Stimulated activated CD4-positive, alpha-beta T cell treated with anti-CD3 and anti-CD28 coated beads, Interleukin-12 subunit alpha, Interleukin-12 subunit beta, amount 100 ng/mL, for 24 hours (primary cell): ENCODE data around the gene WAPL.
A peak's percentile ranks its signal among the peaks of the same experiment; 100 is the strongest.

ENCODE experiments used
- DNase-seq, 2 experiments: peaks; one replicate each; pipeline ENCODE4 v3.0.0-alpha.2; 2020; ENCODE audit warnings: low read depth in 2 of 2

Gene WAPL

GRCh38 chr10:86523348-86523747 lies 1.8 kb upstream of the WAPL start:
- no peak for DNase-seq

DNA sequence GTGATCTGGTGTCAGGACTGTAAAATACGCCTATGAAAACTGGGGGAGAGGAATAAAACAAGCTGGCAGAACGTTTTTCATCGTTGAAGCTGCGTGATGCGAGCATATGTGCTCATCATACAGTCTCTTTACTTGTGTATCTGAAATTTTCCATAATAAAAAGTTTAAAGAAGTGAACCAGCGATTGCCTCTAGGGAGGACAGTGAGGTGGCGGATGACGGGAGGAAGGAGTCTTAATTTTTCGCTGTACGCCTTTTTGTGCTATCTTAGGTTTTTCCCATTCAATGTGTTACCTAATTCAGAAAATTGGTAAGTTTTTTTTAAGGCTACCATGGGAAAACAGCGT lies 891 bp upstream of the WAPL start:
- no peak for DNase-seq

GRCh38 chr10:86520871-86521677 lies 518 bp downstream of the WAPL start:
- DNase-seq: peak in 1 of 2 experiments; percentile 43

GRCh38 chr10:86518781-86519180 lies 2.8 kb downstream of the WAPL start:
- no peak for DNase-seq

DNA sequence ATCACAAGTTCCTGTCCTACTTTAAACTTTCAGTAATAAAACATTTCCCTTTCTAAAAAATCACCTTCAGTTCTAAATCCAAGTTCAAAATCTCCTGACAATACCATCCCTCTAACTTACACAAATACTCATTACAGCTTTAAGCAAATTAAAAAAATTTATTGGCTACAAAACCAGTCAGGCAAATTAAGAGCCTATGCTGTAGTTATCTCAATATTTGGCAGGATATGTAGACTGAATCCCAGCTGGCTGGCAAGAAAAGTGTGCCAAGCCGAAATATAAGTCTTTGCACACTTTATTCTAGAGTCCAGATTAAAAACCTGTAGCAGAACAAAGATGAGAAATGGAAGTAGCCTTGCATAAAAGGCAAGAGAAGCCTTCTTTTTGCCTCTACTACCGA lies 9.5 kb downstream of the WAPL start:
- no peak for DNase-seq

DNA sequence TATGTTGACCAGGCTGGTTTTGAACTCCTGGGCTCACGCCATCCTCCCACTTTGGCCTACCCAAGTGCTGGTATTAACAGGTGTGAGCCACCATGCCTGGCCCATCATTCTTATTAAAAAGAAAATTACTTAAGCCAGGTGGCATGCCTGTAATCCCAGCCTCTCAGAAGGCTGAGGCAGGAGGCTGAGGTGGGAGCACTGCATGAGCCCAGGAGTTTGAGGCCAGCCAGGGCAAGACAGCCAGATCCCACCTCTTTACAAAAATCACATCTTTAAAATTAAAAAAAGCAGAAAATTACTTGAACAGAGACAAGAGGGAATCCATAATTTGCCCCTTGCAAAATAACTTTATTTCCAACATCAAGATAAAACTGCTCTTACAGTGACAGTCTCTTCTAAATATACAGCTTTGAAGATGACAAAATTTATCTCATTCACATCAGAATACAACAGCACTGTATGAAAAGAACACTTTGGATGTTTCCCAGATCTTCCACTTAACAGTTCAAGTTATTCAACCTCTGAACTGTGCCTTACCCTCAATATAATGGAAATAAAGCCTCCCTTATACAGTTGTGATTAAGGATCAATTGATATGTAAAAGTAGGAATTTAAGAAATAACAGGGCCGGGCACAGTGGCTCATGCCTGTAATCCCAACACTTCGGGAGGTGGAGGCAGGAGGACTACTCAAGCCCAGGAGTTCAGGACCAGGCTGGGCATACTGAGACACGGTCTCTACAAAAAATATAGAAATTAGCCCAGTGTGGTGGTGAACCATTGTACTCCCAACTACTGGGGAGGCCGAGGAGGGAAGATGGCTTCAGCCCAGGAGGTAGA lies 10.3 kb downstream of the WAPL start:
- DNase-seq: no peak

DNA sequence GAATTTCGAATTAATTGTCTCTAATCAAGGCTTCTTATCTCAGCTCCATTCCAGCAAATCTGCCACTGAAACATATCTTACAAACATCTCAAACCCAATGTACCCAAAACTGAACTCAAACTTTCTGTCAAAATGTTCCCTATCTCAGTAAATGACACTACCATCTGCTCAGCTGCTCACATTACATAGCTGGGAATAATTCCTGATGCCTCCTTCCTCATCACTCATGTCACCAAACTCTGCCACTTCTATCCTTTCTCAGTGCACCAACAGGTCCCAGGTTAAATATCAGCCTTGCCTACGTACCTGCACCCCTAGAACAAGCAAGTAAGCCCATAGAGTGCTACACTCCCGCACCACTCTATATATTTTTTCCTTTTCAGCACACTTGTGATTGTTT lies 12.4 kb downstream of the WAPL start:
- no peak for DNase-seq

- DNase-seq: no peak
These were observed 13.4 kb downstream of the WAPL start for GRCh38 chr10:86508217-86508616.

GRCh38 chr10:86506499-86506898 lies 15.1 kb downstream of the WAPL start:
- no peak for DNase-seq

DNA sequence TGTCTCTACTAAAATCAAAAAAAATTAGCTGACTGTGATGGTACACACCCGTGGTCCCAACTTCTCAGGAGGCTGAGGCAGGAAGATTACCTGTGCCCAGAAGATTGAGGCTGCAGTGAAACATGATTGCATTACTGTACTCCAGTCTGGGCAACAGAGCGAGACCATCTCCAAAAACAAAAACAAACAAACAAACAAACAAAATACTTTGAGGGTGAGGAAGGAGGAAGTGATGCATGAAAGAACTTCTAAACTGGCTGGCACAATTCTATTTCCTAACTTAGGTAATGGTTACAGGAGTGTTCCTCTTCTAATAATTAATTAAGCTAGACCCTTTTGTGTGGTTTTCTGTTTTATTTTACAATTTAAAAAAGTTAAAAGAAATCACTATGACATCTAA lies 15.5 kb downstream of the WAPL start:
- DNase-seq: no peak

DNA sequence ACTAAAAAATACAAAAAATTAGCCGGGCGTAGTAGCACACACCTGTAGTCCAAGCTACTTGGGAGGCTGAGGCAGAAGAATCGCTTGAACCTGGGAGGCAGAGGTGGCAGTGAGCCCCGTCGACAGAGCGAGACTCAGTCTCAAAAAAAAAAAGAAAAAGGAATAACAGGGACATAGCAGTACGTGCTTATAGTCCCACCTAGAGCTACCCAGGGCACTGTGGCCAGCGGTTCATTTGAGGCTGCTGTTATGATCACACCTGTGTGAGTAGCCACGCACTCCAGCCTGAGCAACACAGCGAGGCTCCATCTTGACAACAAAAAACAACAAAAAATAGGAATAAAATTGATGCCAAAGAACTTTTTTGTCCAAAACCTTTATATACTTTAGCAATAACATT lies 17.1 kb downstream of the WAPL start:
- no peak for DNase-seq

DNA sequence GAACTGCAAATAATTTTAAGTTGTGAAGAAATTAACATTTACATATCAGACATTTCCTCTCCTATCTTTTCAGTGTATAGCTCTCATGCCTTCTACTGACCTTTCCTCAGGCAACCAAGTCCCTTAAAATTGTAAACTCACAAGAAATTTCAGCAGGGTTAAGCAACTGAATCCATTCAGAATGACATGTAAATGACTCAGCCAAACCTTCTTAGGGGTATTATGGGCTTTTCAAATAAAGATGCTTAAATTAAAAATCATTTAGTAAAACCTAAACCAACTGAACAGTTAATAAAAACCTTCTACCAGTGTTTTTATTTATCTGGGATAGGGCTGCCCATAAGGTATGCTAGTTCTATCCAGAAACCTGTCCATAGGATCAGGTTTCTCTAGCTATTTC lies 20.7 kb downstream of the WAPL start:
- no peak for DNase-seq

DNA sequence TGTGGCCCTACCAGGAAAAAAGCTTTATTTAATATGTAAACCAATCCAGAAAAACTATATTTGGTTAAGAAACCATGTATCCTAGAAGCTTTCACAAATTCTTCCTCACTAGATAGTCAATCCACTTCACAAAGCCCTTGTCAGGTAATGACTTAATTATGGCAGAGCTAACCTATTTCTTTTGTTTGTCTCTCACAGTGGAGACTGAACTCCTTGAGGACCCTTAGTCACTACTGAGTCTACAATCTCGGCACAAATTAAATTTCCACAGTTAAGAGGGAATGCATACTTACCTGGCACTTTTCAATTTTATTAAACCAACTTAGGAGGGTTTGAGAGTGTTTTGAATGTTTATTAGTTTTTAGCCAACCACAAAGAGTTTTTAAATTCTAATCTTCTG lies 23.0 kb downstream of the WAPL start:
- DNase-seq: no peak

DNA sequence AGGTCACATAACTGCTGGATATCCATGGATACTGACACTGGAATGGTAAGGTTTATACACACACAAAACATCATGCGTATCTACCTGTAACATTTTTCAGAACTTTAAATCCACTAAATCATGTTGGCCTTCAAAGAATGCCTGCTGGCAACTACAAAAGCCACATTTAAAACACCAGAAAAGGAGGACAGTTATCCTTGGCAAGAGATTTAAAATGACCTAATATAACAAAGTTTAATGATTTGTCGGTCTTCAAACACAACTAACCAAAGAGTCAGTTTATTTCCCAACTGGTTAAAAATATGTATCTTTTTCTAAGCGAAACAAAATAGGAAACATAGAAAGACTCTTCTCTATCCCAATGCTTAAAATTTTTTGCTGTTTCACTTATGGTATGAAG lies 24.0 kb downstream of the WAPL start:
- no peak for DNase-seq

GRCh38 chr10:86489960-86490612 lies 31.5 kb downstream of the WAPL start:
- DNase-seq: no peak

DNA sequence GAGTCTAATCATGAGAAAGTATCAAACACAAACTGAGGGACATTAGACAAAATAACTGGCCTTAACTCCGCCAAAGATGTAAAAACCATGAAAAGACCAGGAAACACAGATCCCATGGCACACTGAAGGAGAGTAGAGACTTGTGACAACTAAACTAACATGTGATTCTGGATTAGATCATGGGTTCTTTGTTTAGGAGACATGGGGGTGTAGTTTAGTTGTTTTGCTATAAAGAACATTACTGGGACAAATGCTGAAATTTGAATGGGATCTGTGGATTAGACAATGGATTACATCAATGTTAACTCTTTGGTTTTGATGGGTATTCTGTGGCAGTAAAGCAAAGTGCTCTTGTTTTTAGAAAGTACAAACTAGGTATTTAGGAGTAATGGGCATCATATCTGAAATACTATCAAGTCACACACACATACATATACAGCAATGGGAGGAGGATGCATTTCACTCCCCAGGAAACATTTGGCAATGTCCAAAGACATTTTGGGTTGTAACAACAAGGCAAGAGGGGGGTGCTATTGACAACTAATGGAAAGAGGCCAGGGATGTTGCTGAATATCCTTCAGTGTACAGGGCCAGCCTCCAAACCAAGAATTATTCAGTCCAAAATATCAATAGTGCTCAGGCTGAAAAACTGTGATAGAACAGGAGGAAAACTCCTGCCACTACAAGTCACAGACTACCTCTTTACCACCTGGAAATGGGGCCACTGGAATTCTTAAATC lies 32.4 kb downstream of the WAPL start:
- no peak for DNase-seq

DNA sequence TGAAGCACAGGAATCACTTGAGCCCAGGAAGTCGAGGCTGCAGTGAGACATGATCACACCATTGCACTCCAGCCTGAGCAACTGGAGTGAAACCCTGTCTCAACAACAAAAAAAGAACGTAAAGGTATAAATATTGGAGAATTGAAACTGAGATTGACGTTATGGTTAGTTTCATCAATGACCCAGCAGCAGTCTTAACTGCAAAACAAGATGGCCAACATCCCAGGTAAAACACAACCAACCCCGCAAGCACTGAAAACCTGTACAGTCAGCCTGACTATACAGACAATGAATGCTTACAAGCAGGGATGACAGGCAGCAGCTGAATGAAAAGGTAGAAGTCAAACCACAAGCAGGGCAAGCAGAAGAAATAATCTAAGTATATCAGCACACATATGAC lies 34.7 kb downstream of the WAPL start:
- no peak for DNase-seq

GRCh38 chr10:86483664-86484063 lies 37.9 kb downstream of the WAPL start:
- DNase-seq: no peak

DNA sequence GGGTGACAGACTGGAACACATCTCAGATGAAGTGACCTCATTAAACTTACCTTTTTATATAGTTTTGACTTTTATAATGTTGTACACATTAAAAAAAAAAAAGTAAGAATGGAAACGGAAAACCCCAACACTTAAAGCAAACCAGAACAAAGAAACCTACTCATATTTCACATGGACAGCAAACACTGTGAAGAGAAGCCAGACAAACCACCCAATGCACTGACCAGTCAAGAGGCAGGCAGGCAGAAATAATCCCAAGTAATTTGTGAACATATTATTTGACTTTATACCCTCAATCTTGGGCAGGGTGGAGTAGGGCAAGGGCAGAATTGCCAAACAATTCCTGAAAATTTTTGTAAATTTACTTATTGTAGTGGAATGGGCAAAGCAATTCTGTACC lies 39.8 kb downstream of the WAPL start:
- DNase-seq: no peak

DNA sequence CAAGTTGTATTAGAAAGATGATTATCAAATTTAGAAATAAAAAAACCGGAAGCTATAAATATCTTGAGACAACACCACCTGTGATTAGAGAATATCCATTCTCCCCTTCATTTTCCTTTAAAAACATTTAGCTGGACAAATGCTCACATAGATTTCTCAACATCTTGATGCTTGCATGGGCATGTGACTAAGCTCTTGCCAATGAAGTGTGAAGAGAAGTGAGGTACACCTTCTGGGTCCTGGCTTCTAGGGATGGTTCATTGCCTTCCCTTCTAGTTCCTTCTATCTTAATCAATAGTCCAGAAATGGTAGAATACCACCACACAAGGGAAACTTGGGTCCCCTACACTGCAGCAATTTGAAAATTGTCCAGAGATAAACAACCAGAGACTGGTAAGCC lies 41.0 kb downstream of the WAPL start:
- no peak for DNase-seq

- DNase-seq: no peak
These were observed 49.5 kb downstream of the WAPL start for GRCh38 chr10:86472061-86472460.
